Head of caudate nucleus (tissue), 42 donors: ENCODE data around the gene SRGAP1.
A peak's percentile ranks its signal among the peaks of the same experiment; 100 is the strongest.
"Not testable (repeated sequence)": the region's sequence is repeated elsewhere in the genome, so short reads cannot be mapped to it uniquely, and the experiment has no call there.

Experiments used
- DNase-seq, 42 donors: peaks; one replicate each; pipeline versions ENCODE4 v3.0.0 to v3.0.0-alpha.2; 2020 to 2021; ENCODE audit warnings: mixed read lengths in 7 of 42
- intact Hi-C: fragments of 100-400 bp; cut with DNase I; formaldehyde crosslinking; loops from one replicate; pipeline ENCODE4 v1.15.0; 2022

The SRGAP1 gene

DNA sequence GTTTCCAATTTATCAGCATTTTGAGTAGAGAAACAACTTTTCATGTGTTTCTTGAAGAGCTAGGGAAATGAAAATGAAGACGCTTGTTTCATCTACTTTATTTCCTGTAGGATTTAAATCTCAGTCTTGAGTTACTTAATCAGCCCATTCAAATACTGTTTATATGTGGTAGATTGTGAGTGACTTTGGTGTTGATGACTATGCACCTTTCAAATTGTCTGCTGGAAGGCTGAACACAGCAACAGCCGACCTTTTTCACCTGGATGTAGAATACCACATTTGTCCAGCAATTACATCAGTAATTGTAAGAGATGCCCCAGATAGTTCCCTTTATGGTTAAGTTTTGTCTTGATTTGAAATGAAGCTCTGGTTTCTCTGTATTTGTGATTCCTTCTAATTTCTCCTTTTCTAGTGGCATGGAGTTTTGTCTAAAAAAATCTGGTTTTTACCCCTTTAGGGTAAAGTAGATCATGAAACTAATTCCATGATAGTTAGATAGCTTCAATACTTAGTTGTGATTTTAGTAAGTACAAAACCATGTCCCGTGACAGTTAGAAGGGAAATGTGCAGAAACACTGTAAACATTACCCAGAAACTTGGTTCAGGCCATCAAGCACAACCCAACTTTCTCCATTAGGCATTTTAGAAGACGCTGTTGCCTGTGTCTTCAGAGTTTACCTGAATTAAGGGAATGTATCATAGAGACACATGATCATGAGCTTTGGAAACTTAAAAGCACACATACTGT, 165.0 kb downstream of the SRGAP1 start:
- DNase-seq: no peak
- intact Hi-C loops: no loop called here

DNA sequence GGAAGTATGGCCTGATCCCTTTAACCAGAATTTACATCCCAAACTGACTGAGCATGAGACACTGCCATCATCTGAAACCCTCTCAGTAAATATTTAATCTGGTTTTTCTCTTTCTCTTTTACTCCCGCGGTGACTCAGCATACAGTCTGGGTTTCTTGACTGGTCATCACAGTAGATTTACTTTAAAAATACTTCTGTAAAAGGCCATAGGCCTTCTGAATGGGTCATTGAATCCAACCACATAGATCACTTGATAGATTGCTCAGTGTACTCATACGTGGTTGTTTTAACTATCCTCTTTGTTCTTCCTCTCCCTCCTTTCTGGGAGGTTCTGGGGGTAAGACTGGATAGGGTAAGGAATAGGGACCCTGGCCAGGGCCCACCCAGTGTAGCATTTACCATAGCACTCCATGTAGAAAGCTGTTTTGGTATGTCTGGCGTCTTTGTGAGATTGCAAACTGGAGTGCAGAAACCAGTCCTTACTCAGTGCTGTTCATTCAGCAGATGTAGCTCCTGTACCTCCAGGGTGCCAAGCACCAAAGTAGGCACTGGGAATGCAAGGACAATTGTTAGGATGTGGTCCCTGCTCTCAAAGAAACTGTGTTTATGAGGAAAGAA, 165.7 kb downstream of the SRGAP1 start:
- intact Hi-C loops: no loop called here
- DNase-seq: no peak

DNA sequence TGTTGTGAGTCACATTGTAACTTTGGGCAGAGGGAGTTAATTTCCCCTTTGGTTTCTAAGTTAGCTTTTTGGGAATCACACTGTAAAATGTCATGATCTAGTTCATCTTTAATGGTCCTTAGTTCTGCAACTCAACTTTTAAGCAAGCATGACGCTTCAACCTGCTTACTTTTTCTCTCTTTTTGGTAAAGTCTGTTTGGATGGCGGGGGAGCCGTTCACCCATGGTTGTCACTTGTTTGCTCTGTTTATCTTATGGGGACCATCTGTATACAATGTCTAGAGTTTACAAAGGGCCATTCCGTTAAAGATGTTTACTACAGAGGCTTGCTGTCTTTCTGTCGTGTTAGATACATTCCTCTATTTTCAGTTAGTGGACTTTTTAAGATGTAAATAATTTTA, 172.0 kb downstream of the SRGAP1 start:
- intact Hi-C loops: no loop called here
- DNase-seq: no peak

DNA sequence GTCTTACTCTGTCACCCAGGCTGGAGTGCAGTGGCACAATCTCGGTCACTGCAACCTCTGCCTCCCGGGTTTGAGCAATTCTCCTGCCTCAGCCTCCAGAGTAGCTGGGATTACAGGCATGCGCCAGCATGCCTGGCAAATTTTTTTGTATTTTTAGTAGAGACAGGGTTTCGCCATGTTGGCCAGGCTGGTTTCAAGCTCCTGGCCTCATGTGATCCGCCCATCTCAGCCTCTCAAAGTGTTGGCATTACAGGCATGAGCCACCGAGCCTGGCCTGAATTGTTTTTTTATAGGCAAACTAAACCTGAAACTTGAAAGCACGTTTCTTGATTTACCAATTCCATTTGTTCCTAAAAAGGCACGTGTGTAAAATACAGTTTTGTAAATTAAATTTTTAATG, 173.6 kb downstream of the SRGAP1 start:
- intact Hi-C loops: not testable (repeated sequence)

DNA sequence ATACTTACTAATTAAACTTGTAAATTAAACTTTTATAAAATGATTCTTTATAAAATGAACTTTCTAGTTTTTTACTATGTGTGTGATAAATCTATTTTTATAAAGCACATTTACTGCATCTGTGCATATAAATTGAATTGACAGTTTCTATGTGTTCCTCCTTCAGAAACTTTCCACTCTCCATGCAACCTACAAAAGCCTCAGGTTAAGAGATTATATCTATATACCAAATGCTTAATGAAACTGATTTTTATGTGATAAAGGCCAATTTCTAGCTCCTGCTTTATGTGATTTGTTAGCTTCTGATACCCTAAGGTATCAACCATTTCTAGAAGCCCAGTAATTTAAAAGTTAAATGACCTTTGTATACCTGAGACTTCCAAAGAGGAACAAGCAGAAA, 174.0 kb downstream of the SRGAP1 start:
- DNase-seq: no peak
- intact Hi-C loops: no loop called here

More for the DNA sequence above, 173.6 kb downstream of the SRGAP1 start:
- DNase-seq: not testable (repeated sequence)

DNA sequence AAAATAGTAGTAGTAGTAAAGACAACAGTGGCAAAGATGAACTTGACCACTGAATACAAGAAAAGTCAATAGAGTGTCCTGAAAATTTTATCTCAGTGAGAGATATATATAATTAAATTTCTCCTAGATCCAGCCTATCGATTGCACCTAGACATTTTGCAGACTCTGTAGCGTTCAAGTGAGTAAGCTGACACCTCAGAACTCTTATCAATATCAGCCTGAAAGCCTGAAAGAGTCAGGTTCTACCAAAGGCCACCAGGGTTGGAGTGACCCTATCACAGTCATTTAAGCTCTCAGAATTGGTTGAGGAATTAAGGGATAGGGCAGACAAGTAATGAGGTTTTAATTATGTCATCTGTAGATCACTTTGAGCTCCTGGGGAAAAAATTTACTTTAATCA, 174.6 kb downstream of the SRGAP1 start:
- intact Hi-C loops: no loop called here
- DNase-seq: no peak

DNA sequence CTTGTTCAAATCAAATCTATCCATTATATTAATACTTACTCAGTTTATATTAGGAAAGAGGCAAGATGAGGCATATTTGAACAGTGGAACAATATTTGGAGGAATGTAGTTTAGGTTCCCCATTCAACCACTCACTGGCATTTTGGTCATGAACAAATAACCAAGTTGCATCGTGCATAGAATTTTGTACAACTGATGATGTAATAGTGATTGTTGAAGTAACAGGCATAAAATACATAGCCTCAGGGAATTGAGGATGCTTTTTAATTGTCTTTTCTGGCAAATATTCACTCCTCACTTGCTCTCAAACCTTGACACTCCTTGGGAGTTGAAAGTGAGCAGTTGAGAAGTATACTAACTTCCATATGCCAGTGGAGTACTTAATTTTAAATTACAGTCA, 175.2 kb downstream of the SRGAP1 start:
- intact Hi-C loops: no loop called here
- DNase-seq: no peak

DNA sequence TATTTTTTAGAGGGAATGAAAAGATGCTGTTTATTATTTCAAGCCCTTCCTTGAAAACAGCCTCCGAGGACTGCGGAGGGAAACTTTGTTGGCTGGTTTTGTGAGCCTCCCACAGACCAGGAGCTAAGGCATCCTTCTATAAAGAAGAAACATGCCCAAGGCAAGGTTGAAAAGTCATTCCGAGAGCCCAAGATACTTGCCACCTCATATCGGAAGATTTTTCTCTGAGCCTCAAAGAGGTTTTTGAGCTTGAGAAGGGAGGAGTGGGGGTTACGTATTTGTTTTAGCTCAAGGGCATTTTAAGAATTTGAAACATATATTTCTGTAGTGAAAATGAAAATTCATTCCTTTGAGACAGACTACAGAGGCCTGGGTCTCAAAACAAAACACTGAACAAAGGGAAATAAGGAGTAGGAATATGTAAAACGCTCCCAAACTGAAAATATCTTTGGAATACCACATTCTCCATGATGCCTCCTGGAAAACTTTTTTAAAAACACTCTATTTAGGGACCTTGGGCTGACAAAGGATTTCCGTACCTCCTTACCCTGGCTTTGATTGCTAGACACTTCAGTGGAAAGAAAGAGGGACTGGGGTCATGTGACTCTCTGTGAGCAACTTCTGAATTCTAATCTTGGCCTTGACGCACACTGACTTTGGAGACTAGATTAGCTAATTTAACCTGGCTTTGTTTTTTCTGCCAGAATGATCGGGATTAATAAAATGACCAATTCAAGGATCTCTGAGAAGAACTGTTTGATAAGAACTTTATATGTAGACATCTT, 180.9 kb downstream of the SRGAP1 start:
- intact Hi-C loops: no loop called here
- no peak for DNase-seq

DNA sequence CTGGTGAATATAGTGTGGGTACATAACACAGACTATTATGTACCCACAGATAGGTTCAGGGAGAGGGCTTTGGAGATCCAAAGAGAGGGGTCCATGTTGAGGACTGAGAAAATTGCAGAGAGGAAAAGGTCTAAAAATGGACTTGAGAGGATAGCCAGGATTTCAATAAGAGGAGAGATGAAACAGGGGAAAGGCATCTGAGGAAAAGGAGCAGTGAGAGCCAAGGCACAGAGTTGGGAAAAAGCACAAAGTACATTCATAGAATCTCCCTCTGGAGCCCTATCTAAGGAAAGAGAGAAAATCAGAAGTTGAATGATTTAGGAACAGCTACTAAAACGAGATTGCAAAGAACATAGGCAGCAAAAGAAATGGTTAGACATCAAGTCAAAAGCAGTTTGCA, 182.8 kb downstream of the SRGAP1 start:
- intact Hi-C loops: no loop called here
- no peak for DNase-seq

DNA sequence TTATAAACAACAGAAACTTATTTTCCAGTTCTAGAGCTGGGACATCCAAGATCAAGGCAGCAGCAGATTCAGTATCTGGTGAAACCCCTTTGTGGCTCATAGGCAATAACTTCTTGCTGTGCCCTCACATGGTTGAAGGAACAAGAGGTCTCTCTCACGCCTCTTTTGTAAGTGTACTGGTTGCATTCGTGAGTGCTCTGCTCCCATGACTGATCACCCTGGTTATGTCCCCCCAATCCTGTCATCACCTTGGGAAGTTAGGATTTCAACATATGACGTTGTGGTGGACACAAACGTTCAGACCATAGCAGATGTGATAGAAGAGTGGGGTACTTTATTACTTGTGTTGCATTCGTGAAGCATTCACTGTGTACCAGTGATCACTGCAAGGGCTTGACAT, 184.0 kb downstream of the SRGAP1 start:
- intact Hi-C loops: no loop called here
- no peak for DNase-seq

DNA sequence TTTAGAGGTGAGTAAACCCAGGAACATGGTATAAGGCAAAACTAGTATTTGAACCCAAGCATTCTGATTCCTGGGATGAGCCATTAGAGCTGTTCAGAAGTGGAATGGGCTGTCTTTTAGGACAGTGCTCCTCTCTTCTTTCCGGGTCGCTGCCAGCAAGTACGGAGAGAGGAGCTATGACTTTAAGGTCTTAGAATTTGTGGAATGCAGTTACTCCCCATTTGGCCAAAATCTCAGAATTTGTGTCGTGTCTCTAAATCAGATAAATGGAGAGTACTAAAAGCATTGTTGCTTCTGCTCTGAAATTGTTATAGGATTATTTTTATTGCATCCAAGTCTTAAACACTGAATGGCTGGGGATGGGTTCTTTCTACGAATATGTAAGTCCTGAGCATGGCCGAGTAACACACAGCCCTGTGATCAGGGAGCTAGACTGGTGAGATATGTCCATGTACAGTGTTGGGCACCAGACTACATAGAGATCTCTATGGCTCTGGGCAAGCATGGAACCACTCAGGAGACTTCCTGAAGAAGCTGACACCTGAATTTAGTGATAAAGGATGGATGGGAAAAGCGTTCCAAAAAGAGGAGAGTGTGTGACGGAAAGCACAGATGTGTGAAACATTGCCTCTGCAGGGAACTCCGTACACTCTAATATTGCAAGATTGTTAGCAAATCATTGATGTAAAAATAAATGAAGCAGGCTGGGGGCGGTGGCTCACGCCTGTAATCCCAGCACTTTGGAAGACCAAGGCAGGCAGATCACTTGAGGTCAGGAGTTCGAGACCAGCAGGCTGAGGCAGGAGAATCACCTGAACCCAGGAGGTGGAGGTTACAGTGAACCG, 184.7 kb downstream of the SRGAP1 start:
- intact Hi-C loops: no loop called here
- no peak for DNase-seq

DNA sequence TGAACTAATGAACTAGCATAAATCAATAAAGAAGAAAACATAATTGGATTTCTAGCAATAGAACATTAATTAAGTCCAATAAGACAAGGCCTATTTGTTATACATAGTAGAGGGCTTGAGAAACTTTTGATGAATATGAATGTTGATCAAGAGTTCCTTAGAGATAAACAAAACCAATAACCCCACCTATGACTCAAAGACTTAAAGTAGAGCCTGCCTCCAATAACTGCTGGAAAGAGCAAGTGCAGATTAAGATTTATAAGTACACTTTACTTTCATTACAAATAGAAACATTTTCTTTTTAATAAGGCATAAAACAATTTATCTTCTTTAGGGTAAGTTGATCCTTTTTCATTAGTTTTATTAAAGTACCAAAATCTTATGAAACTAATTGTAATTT, 185.7 kb downstream of the SRGAP1 start:
- no peak for DNase-seq
- intact Hi-C loops: loop anchor here (10.0 kb wide), 1 partner anchor 185 kb away; the partner anchor contains the start of gene SRGAP1

DNA sequence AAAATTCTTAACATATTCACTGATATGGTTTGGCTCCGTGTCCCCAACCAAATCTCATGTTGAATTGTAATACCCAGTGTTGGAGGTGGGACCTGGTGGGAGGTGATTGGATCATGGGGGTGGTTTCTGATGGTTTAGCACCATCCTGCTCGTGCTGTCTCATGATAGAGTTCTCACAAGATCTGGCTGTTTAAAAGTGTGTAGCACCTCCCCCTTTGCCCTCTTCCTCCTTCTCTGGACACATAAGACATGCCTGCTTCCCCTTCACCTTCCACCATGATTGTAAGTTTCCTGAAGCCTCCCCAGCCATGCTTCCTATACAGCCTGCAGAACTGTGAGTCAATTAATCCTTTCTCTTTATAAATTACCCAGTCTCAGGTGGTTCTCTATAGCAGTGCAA, 189.6 kb downstream of the SRGAP1 start:
- DNase-seq: not testable (repeated sequence)
- intact Hi-C loops: loop anchor here (10.0 kb wide), 1 partner anchor 189 kb away; the partner anchor contains the start of gene SRGAP1

DNA sequence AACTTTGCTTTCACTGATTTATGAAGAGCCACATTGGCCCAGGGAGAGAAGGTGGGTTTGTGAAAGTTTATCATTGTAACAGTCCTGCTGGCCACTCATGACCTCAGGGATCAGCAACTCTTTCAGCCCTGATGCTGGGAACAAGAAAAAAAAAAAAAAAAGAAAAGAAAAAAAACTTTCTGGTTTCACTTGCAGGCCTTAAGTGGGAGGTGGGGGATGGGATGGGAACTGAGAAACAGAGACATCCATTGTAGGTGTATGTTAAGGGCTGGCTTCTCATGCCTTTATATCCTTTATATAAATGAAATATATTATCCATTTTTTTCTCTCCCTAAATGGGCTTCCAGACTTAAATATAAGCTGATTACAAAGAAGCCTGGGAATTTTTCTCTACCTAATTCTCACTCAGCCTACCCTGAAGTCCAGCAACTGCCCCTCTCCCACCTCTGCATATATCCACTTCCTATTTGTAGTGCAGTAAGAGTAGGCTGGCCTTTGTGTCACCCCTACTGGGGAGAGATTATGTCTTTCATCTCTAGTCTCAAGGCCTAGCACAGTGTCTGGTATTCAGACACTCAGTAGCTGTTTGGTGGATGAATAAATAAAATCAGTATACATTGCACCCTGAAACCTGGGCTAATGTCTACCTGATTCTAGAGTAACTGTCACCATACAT, 190.5 kb downstream of the SRGAP1 start:
- intact Hi-C loops: loop anchor here (10.0 kb wide), 1 partner anchor 190 kb away; the partner anchor contains the start of gene SRGAP1

DNA sequence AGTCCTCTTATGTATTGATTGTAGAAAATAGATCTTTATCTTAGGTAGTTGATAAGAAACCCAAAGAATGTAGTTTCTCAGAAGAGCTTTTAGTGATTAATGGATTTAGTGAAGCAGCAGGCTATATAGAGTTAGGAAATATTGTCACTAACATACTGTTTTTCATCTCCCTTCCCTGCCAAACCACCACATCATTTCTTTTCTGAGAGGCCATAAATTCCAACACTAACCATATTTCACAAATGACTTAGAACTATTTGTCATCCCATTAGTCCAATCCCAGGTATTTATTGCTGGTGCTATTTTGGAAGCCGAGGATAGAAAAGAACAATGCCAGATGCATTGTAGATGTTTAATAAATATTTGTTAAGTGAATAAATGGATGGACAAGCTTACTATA, 191.9 kb downstream of the SRGAP1 start:
- intact Hi-C loops: loop anchor here (10.0 kb wide), 1 partner anchor 192 kb away; the partner anchor contains the start of gene SRGAP1
- no peak for DNase-seq

More for the DNA sequence above, 190.5 kb downstream of the SRGAP1 start:
- no peak for DNase-seq

DNA sequence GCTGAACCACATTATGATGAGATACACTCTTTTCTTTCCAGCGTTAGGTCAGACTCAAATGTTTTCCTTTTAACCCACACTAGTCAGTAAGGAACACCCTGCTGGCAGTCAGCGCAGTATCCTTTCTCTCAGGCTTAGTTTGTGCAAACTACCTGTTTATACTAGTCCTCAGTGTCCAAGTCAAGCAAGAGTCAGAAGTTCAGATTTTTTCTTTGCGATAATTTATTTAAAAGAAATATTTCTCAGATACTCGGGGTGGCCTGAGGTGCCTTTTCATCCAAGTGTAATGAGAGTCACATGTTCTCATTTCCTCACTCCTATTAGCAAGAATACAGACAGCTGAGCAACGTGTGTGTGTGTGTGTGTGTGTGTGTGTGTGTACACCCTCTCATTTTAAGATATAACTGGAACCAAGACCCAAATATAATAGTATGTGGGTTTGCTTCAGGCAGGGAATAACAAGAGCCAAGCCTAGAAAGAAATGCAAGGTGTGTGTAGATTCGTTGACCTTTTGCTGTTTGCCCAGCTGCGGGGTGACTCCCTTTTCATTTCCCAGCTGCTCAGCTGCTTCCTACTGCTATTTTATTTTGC, 194.9 kb downstream of the SRGAP1 start:
- peak in 1 of 42 donors; percentile 14 for DNase-seq
- intact Hi-C loops: loop anchor here (10.0 kb wide), 1 partner anchor 195 kb away; the partner anchor contains the start of gene SRGAP1

DNA sequence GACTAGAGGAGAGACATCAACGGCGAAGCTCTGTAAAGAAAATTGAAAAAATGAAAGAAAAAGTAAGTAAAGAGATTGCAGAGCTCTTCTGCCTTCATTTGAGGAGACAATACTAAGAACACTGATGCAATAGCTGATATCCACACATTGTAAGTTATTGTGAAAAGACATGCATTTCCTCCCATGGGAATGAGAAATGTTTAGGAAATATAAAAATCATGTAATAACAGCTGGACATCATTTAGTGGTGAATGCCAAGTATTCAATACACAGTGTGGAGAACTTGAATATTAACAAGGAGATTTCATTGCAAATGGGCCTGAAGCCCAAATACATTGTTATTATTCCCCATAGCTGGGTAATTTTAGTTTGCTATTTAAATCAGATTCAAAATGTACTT, 198.4 kb downstream of the SRGAP1 start:
- DNase-seq: no peak
- intact Hi-C loops: no loop called here

DNA sequence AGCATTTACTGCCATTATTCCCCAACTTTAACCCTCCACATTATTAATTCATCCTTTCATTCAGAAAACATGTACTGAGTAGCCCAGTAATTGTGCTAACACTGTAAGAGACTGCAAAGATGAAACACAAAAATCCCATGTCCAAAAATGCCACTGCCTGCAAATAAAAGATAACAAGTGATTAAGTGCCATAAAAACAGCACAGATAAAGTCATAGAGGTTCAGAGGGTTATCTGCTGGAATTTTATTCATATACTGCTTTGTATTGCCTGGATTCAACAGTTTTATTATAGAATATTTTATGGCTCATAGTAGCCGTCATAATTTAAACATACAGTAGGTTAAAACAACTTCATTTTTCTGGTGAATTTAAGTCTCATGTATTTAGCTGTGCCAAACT, 199.7 kb downstream of the SRGAP1 start:
- no peak for DNase-seq
- intact Hi-C loops: no loop called here
